ENCODE measurements around the gene SP7. TPM values are rescaled to one million over a fixed set of nuclear protein-coding genes. Genes with fewer than 3 reads are reported as not detected.
A peak's percentile ranks its signal among the peaks of the same experiment; 100 is the strongest.

Gene SP7
- total and polyA plus RNA-seq, 12 donors: not detected

DNA sequence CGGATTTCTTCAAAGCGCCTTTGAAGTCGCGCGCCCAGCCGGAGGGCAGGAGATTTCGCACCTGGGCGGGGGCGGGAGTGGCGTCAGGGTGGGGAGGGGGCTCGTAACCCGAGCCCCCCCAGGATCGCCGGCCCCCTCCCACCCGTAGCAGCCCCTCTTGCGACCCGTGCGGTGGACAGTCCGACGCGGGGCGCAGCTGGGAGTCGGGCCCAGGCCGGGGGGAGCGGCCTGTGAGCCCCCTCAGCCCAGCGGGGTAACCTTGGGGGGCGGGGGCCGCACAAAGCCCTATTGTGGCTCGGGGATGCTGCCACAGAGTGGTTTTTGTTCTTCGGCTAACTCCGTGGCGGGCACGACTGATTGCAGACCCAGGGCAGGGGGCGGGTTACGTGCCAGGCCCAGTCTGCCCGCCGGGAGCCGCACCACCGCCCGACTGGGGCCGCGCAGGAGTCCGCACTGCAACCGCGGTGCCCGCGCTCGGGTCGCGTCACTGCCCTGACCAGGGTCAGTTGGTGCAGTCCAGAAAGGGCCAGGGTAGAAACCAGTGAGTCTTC lies 10.6 kb downstream of the SP7 start:
- intact Hi-C loops (cut with DNase I): loop anchor here in 6 of 10 donors (1.0 to 10.0 kb wide), 6 partner anchors 19 to 183 kb away; partner anchors contain the start of genes TARBP2 (in 2 of the 6), AMHR2 (in 1 of the 6) and NPFF (in 1 of the 6)
- peaks cover 8 to 40% (median 29%) of the 10 kb centered on the region in 9 donors for H3K4me1 ChIP-seq
- DNase-seq: peak in 1 of 2 donors; percentile 49
- TF ChIP-seq, protein P1, sequence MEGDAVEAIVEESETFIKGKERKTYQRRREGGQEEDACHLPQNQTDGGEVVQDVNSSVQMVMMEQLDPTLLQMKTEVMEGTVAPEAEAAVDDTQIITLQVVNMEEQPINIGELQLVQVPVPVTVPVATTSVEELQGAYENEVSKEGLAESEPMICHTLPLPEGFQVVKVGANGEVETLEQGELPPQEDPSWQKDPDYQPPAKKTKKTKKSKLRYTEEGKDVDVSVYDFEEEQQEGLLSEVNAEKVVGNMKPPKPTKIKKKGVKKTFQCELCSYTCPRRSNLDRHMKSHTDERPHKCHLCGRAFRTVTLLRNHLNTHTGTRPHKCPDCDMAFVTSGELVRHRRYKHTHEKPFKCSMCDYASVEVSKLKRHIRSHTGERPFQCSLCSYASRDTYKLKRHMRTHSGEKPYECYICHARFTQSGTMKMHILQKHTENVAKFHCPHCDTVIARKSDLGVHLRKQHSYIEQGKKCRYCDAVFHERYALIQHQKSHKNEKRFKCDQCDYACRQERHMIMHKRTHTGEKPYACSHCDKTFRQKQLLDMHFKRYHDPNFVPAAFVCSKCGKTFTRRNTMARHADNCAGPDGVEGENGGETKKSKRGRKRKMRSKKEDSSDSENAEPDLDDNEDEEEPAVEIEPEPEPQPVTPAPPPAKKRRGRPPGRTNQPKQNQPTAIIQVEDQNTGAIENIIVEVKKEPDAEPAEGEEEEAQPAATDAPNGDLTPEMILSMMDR (IDR thresholded peaks at IDR 0.05): peak in 1 of 9 donors; percentile 12
- H3K9me3 ChIP-seq: no peaks in the 10 kb centered on the region
- peak overlapping the region; percentile 60 to 80 (median 72) for H3K4me3 ChIP-seq
- peak in 1 of 8 donors; percentile 39 for ATAC-seq
- no peaks in the 10 kb centered on the region for H3K36me3 ChIP-seq
- peaks cover 0 to 38% (median 0%) of the 10 kb centered on the region in 7 donors for H3K27me3 ChIP-seq
- H3K27ac ChIP-seq: peak overlapping the region; percentile 63 to 94 (median 90)
- 1 to 2% methylated on average over 44 to 50 of the region's 50 CpGs for WGBS, 2 donors

DNA sequence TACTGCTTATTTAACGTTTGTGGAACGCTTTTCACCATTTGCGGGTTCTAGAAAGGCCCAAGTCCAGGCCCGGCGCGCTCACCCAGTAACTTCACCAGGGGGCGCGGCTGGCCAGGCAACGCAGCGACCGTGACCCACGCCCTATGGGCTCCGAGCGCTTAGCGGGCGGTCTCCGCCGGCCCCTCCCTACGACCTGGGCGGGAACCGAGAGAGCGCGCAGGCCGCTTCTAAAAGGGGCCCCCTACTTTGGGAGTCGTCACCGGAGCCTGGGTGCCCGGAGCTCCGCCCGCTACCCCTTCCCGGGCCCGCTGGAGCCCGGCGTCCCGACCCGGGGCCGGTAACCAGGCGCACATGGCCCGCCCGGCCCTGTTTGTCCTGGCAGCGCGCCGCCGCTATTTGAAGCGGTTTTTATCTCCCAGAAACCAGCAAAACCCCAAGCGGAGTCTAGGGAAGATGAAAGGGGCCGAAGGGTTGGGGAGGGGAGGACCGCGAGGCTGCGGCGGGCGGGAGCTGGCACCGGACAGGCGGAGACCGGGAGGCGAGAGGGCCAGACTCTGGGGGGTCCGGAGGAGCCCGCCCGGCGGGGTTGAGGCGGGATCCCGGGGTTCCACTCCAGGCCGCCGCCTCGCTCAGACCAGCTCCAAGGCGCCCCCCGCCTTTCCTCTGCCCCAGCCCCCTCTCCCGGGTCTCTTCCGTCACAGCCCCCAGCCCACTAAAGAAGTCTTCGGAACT lies 11.2 kb downstream of the SP7 start:
- 0% methylated on average over 57 to 69 of the region's 69 CpGs for WGBS, 2 donors
- peaks cover 11 to 46% (median 35%) of the 10 kb centered on the region in 9 donors for H3K4me1 ChIP-seq
- intact Hi-C loops (cut with DNase I): loop anchor here in 6 of 10 donors (1.0 to 10.0 kb wide), 9 partner anchors 20 to 184 kb away; partner anchors contain the start of genes NPFF (in 2 of the 6), TARBP2 (in 2 of the 6), AMHR2 (in 1 of the 6) and SP1 (in 1 of the 6)
- TF ChIP-seq, protein P1 (IDR thresholded peaks at IDR 0.05): peak; percentile 68 to 95 (median 85)
- H3K9me3 ChIP-seq: no peaks in the 10 kb centered on the region
- ATAC-seq: peak; percentile 84 to 88 (median 86)
- H3K27me3 ChIP-seq: peaks cover 0 to 34% (median 0%) of the 10 kb centered on the region in 7 donors
- H3K36me3 ChIP-seq: peaks cover 0 to under 1% (median 0%) of the 10 kb centered on the region in 9 donors
- DNase-seq: peak; percentile 94 to 95
- peak overlapping the region; percentile 63 to 94 (median 90) for H3K27ac ChIP-seq
- H3K4me3 ChIP-seq: peak overlapping the region; percentile 60 to 80 (median 72)

DNA sequence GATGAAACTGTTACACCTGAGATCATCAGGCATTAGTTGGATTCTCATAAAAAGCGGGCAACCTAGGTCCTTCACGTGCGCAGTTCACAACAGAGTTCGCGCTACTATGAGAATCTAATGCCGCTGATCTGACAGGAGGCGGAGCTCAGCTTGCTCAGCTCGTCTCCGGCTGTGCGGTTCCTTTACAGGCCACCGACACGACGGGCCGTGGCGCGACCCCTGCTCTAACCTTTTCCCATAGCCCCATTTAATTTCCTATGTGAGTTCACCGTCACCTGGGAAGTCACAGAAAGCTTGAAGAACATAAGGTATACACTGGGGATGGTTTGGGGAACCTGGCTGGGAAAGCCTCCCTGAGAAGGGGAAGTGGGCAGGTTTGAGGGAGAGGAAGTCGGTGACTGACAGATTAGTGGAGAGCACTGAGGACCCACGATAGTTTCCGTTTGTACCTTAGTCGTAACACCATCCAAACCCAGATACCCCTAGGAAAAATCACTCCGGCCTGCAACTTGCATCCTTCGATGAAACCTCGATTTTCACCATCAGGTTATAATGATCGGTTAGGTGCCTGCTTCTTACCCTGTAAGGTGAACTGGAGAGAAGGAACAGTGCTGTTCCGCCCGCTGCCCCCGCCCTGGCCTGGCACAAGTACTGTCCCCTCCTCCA lies 11.9 kb downstream of the SP7 start:
- intact Hi-C loops (cut with DNase I): loop anchor here in 6 of 10 donors (1.0 to 10.0 kb wide), 6 partner anchors 21 to 185 kb away; partner anchors contain the start of genes NPFF (in 2 of the 6), SP1 (in 1 of the 6) and TARBP2 (in 1 of the 6)
- Histone ChIP-seq H3K36me3 (peaks cover 0 to 8% (median 0%) of the 10 kb centered on the region in 9 donors), H3K4me3 (peak overlapping the region in 9 of 10 donors; percentile 60 to 80 (median 71)), H3K27ac (peak overlapping the region; percentile 63 to 94 (median 90)), H3K4me1 (peaks cover 11 to 49% (median 37%) of the 10 kb centered on the region in 9 donors), H3K9me3 (no peaks in the 10 kb centered on the region), H3K27me3 (peaks cover 0 to 33% (median 0%) of the 10 kb centered on the region in 7 donors)
- DNase-seq: no peak
- no peak for ATAC-seq
- TF ChIP-seq, protein P1 (IDR thresholded peaks at IDR 0.05): no peak
- WGBS, 2 donors: 33 to 44% methylated on average over 28 of the region's 28 CpGs
